GM21423 (cell line): ENCODE measurements around the gene IFT88.

Source experiments
- ATAC-seq: cut with Tn5 transposase; IDR thresholded peaks from one replicate; pipeline ENCODE4 v1.9.1; 2021; ENCODE audit warnings: mild to moderate bottlenecking, moderate library complexity; ENCODE audit not compliant: unreplicated experiment

IFT88 gene, protein sequence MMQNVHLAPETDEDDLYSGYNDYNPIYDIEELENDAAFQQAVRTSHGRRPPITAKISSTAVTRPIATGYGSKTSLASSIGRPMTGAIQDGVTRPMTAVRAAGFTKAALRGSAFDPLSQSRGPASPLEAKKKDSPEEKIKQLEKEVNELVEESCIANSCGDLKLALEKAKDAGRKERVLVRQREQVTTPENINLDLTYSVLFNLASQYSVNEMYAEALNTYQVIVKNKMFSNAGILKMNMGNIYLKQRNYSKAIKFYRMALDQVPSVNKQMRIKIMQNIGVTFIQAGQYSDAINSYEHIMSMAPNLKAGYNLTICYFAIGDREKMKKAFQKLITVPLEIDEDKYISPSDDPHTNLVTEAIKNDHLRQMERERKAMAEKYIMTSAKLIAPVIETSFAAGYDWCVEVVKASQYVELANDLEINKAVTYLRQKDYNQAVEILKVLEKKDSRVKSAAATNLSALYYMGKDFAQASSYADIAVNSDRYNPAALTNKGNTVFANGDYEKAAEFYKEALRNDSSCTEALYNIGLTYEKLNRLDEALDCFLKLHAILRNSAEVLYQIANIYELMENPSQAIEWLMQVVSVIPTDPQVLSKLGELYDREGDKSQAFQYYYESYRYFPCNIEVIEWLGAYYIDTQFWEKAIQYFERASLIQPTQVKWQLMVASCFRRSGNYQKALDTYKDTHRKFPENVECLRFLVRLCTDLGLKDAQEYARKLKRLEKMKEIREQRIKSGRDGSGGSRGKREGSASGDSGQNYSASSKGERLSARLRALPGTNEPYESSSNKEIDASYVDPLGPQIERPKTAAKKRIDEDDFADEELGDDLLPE

DNA sequence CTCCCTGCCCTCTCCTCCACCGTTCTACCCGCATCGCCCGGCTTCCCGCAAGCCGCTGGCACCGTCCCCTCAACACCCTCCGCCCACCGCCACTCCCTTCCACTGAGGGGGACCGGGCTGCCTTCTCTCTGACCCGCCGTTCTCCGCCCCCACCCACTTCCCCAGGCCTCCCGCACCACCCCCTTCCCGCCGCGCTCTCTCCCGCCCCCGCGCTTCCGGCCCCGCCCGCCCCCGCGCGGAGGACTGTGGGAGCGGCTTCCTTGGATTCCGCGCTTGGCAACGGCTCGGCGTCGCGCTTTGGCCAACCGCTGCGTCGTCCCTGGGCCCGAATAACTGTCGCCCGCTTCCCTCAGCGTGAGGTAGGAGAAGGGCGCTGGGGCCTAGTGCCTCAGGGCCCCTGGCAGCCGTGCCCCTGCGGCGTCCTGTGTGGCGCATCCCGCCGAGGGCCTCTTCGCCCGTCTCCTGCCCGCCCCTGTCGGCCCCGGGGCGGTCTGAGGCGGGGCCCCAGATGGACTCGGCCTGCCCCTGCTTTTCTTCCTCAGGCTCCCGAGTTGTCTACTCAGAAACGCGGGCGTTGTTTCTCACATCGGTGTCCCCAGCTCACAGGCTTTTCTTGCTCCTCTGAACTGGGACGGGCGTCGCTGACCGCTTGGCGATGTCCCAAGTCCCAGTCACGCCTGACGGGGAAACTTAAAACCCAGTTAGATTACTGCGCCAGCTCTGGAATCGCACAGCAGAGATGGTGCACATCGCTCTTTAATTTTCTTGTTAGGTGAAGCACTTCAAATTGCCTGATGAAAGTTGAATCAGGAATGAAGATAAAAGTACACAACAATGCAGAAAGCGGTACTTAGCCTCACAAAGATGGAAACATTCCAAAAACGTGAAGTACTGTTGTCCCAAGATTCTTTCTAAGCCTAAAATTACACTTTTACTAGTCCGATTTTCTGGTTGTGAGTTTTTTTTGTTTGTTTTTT lies at the start of gene IFT88:
Gene IFT88 (plus strand): TSS at position 260 of the 977 bp plus-strand sequence. CDS start 7,229 bp downstream, outside the sequence.
- peak; percentile 89 for ATAC-seq

DNA sequence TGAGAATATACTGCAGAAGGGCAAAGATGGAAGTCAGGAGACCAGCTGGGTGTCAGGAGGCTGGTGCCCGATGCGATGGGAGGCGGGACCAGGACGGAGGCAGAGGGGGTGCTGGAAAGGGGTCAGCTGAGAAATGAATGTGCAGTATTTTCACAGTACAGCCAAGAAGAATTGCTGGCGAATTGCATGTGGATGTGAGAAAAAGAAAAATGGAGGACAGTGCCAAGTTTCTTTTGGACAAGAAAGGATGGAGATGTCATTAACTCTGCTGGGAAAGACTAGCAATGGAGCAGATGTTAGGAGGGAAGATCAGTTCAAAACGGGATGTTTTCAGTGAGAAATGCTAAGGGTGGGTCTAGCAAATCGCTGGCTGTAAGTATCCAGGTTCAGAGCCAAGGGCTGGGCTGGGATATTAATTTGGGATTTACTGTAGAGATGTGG lies 48.3 kb upstream of the IFT88 start:
- no peak for ATAC-seq

DNA sequence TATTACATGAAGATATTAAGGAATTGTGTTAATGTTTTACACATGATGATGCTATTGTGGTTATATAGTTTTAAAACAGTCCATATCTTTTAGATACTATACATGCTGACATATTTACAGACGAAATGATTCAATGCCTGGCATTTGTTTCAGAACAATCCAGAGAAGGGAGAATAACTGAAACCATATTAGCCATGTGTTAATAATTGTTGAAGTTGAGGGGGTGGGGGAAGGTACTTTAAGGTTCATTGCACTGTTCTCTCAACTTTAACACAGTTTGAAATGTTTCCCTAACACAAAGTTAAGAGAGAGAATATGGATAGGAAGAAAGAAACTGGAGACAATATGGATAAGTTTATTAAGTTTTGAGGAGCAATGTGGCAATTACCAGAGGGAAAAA lies 47.1 kb upstream of the IFT88 start:
- ATAC-seq: no peak

DNA sequence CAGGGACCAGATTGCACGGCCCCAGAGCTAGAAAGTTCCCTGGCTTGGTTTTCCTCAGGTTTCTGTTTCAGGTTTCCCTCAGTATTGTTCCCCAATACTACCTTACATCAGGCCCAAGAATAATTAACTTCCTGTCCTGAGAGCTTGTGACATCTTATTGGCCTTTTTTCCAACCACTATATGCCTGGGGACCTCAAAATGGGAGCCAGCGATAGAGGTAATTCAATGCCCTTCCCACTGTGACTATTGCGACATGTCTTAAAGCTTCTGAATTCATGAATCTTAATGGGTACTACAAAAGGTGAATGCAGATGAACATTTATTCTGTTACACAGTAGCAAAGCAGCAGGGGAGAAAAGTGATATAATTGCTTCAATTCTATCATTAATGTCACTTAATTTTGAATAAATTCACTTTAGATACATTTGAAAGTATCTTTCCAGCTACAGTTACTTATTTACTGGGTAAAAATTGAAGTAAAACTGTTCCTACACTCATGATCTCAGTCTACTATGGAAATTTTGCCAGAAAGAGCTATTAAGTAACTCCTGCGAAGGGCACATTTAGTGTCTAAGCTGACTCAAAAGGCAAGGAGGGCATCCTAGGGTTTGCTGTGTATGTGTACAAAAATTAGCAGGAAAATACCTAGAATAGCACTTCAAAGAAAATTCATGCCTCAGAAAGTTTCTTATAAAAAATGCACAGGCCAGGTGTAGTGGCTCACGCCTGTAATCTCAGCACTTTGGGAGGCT lies 45.4 kb upstream of the IFT88 start:
- no peak for ATAC-seq

DNA sequence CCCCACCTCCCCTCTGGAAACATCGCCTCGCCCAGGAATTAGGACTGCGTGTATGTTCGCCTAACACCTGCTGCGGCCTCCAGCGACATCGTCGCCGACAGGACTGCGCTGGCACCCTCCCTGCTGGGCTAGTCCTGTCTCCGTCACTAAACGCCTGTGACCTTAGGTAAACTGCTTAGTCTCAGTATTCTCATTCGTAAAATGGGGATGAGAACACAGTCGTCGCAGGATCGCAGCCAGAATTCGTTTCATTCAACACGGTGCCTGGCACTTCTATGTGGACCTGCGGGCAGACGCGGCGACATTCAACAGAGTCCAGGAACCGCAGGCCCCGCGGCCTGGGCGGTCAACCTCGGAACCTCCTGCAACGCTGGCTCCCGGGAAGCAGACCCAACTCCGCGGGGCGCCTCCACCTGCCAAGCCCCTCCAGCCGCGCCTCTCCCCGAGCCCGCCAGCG lies 41.8 kb upstream of the IFT88 start:
- peak; percentile 15 for ATAC-seq

DNA sequence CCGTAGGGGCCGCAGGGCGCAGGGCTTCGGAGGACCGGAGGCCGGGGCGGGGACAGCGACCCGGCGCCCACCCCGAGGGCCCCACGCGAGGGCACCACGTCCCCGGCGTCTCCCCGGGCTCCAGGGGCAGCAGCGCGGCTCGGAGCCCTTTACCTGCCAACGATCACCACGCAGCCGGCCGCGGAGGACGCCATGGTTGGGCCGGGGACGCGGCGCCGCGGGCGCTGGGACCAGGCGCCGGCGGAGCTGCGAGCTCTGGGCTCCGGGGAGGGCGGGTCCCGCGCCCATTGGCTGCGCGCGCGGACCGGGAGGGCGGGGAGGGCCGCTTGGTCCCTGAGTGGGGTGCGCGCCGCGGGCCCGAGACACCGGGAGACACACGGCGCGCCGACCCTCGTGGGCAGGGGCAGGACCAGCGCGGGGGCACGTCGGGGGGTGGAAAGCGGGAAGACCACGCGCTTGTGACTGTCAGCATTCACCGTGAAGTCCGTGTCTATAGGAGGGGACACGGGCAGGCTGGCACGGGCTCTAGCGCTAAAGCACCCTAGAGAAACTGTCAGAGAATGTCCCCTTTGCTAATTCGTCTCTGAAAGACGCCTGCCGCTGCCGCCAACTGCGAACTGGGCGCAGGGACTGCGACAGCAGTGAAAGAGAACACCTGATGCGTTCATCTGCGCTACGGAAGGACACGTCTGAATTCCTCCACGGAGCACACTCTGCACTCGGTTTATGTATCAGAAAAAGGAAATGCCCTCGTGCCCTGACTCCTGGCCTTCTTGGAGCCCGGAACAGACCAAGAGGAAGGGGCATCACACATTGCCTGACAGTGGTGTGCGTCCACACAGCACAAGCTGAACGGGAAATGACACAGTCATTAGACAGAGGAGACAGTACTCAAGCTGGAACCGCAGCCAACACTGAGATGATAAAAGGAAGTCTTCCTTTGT lies 41.1 kb upstream of the IFT88 start, which contains the start of gene CRYL1:
Gene CRYL1 (minus strand): TSS at position 257 of the 944 bp plus-strand sequence. CDS start 63 bp downstream, at position 194.
- ATAC-seq: peak; percentile 68

DNA sequence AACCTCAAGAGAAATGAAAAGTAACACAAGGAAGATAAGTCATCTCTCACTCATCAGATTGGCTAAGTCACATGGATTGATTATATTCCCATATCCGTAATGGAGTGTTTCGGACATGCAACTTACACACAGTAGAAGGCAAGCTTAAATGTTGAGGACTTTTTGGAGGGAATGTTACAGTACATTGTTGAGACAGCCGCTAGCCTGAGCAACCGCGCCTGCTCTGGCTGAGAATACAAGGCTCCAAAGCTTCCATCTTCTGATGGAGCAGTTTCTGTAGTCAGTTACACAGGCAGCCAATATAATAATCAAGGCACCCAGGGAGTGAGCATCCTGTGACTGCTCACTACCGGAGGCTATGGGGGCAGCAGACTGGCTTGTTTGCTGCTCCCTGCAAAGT lies 40.3 kb upstream of the IFT88 start:
- no peak for ATAC-seq

DNA sequence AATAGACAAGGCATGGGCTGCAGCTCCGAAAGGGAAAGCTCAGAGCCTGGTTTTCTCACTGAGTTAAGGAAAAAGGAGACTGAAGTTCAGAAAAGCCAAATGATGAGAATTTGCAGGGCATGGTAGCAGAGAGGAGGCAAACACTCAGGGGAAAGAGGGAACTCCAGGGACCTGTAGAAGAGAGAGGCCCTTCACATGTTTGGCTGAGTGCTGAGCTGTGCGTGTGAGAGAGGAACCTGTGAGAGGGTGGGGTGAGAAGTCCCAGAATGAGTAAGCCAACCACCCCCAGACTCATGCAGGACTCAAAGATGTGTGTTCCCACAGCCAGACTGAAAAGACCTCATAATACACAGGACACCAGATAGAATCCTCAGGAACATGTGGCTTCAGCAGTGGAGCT lies 38.5 kb upstream of the IFT88 start:
- ATAC-seq: no peak

DNA sequence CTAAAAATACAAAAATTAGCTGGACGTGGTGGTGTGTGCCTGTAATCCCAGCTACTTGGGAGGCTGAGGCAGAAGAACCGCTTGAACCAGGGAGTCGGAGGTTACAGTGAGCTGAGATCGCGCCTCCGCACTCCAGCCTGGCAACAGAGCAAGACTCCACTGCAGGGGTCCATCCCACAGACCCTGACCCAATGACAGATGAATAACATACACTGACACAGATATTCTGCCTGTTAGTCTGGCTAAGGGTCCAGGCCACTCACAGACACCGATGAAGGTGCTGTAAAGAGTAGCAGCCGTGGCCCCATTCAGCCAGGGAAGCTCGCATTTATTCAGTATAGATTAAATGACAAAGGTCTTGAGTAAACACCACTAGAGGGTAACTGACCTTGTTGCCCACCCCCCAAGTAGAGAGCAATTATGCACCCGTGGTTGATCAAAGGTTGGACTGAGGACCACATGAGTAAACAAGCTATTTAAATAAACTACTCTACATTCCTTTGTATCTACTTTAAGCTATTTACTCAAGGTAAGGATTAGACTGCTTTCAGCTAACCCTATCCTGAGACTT lies 32.8 kb upstream of the IFT88 start:
- no peak for ATAC-seq

DNA sequence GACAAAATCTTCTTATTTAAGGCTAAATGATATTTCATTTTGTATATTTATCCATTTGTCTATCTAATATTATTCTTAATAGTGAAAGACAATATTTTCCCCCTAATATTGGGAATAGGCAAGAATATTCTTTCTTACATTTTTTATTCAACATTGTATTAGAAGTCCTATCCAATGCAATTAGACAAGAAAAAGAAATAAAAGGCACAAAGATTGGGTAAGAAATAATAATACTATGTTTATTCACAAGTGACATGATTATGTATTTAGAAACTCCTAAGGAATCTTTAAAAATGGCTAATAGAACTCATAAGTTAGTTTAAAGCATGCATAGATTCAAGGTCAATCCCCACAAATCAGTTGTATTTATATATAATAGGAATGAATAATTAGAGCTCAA lies 30.0 kb upstream of the IFT88 start:
- no peak for ATAC-seq

DNA sequence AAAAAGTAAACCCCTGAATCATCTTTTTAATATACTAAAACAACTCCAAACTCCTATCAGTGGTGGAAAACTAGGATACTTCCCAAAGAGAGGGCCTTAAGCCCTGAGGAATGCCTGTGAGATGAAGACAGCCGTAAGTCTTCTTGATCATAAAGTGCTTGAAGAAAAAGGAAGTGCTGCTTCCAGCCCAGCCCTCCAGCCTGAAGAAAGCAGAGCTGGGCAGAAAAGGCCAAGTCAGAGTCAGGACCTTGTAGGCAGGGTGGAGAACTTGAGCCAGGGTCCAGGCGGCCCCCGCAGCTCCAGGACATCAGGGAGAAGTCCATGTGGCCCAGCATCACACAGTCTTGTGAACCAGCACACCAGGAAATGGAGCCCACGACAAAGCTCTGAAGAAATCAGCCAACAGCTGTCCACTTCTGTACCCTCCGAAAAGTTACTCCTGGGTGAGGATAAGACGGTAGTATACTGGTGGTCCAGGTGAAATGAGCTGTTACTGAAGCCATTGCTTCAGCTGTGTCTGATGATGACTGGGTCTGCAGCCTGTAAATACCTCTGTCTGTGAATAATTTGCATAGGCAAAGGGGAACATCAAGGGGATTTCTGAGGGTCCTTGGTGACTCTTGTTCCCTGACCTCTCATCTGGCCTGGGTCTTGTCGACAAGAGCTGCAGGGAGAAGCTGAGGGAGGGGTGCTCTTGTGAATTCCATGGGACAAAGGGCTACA lies 22.6 kb upstream of the IFT88 start:
- ATAC-seq: no peak

DNA sequence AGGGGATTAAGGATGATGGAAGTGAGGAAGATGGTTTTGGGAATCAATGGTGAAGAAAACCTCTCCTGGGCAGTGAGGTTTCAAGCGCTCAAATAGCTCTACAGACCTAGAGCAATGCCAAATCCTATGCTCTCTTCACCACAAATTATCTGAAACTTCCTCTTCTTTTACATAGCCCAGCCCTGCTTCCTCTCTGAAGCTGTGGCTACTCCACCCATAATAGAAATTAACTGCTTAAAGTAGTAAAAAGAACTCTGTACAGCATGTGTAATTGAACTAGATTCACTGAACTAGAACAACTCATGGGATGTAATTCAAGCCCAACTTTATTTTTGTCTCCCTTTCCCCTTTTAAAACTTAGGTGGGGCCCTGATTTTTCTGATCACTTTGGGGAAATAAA lies 20.4 kb upstream of the IFT88 start:
- peak; percentile 65 for ATAC-seq

DNA sequence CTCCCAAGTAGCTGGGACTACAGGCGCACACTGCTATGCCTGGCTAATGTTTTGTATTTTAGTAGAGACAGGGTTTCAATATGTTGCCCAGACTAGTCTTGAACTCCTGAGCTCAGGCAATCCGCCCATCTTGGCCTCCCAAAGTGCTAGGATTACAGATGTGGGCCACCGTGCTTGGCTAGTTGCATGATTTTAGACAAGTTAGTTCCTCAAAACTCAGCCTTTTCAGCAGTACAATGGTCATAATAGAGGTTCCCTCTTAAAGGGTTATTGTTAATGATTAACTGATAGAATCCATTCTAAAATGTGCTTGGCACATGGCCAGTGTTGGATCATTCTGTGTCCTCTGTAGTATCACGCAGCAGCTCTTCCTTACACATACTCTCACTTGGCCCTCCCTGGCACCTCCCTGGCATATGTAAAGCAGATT lies 19.5 kb upstream of the IFT88 start:
- no peak for ATAC-seq

DNA sequence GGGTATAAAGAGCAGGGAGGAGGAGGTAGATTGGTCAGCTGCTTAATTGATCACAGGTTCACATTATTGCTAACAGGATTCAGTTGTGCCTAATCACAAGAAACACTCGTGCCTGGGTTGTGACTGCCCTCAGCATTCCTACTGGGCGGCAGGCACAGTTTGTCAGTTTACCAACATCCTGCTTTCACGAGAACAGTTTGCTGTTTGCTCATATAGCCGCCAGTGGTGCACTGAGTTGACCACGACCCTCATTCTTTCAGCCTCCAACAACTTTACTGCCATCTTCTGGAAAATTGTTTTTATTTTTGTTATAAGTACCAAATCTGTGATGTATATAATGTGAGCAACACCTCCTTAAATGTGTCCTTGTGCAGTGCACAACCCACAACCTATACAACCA lies 16.2 kb upstream of the IFT88 start:
- no peak for ATAC-seq

DNA sequence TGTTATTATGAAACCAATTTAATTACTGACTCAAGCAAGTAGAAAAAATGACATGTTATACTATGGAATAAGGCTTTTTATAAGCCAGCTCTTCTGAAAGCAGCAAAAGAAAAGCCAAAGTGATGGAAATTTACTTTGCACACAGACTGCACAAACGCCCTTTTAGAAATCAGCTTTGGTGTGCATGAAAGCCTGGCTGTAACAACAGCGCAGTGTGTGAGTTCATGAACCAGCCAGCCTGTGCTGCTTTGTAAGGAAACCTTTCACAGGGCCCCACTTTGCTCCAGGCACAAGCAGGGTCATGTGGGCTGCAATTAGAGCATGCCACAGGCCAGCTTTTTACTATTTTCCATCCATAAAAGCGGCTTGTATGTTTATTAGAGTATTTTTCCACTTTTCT lies 13.6 kb upstream of the IFT88 start:
- ATAC-seq: no peak

DNA sequence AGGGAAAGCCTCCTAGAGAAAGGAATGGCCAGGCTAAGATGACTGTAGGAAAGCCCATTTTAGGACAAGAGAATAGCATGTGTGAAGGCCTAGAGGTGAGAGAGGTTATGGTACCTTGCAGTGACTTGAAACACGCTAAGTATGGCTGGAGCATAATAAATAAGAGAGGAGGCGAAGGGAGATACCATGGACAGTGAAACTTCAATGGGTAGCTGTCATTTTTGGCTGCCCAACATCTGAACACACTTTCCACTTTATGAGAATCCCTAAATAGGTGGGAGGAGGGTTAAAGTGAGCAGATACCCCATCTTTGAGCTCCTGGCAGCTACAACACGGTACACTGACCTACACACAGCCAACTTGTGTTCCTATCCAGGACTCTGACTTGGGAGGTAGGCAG lies 8.0 kb upstream of the IFT88 start:
- no peak for ATAC-seq

DNA sequence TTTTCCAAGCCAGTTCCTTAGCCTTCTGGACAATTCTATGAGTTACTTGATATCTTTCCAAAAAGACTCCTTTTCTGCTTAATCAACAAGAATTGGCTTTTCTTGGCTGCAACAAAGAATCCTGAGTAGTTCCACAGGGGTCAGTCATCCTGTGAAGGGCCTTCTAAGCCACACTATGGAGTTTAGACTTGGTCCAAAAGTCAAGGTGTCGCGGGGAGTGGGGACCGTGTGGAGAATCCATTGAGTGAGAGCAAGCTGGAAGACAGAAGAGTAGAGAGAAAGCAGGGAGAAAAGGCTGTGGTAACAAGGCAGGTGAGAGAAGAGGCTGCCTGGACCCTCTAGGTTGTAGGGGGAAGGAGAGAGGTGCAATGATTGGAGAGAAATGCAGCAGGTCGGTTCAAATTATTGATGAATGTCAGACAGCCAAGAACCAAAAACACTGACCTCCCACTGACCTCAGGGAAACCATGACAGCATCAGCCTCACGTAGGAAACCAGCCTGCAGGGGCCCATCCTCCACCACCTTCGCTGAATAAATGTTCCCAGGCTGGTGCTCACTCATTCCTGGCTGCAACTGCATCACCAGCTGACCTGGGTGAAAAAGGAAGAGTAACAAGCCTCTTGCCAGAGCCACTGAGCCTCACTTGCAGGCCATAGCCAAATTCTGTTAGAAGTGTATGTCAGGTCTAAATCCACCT lies 7.1 kb upstream of the IFT88 start:
- no peak for ATAC-seq
